ENCODE data around the gene PRAC1. TPM values are rescaled to one million over a fixed set of nuclear protein-coding genes. Genes with fewer than 3 reads are reported as not detected.
A peak's percentile ranks its signal among the peaks of the same experiment; 100 is the strongest.

The PRAC1 gene
- total RNA-seq, 1 donor from 2014 or later, result not detected

- Mint-ChIP-seq H3K4me3 (ENCODE audit: low read depth) (no peak overlapping the region), H3K27ac (no peak overlapping the region), H3K36me3 (ENCODE audit: low read depth) (no peaks in the 10 kb centered on the region), H3K9me3 (no peaks in the 10 kb centered on the region), H3K4me1 (ENCODE audit: low read depth) (no peaks in the 10 kb centered on the region), H3K27me3 (ENCODE audit: low read depth) (peaks cover 33% of the 10 kb centered on the region)
- no peak for DNase-seq (ENCODE audit: low spot score)
- intact Hi-C loops (cut with micrococcal nuclease), result no loop called here
Observed at GRCh38 chr17:48692049-48692448, 30.3 kb downstream of the PRAC1 start.

GRCh38 chr17:48690655-48691054 lies 31.7 kb downstream of the PRAC1 start:
- no peaks in the 10 kb centered on the region for H3K9me3 Mint-ChIP-seq
- no peaks in the 10 kb centered on the region for H3K4me1 Mint-ChIP-seq (ENCODE audit: low read depth)
- no peaks in the 10 kb centered on the region for H3K36me3 Mint-ChIP-seq (ENCODE audit: low read depth)
- H3K27me3 Mint-ChIP-seq (ENCODE audit: low read depth), result peaks cover 27% of the 10 kb centered on the region
- no peak for DNase-seq (ENCODE audit: low spot score)
- no peak overlapping the region for H3K27ac Mint-ChIP-seq
- intact Hi-C loops (cut with micrococcal nuclease), result no loop called here
- no peak overlapping the region for H3K4me3 Mint-ChIP-seq (ENCODE audit: low read depth)

GRCh38 chr17:48681609-48682008 lies 40.7 kb downstream of the PRAC1 start:
- H3K4me3 Mint-ChIP-seq (ENCODE audit: low read depth), result no peak overlapping the region
- intact Hi-C loops (cut with micrococcal nuclease), result no loop called here
- DNase-seq (ENCODE audit: low spot score), result no peak
- H3K27me3 Mint-ChIP-seq (ENCODE audit: low read depth), result peaks cover 38% of the 10 kb centered on the region
- no peaks in the 10 kb centered on the region for H3K36me3 Mint-ChIP-seq (ENCODE audit: low read depth)
- H3K27ac Mint-ChIP-seq, result no peak overlapping the region
- H3K4me1 Mint-ChIP-seq (ENCODE audit: low read depth), result peaks cover 5% of the 10 kb centered on the region
- H3K9me3 Mint-ChIP-seq, result no peaks in the 10 kb centered on the region

- Mint-ChIP-seq H3K36me3 (ENCODE audit: low read depth) (no peaks in the 10 kb centered on the region), H3K9me3 (no peaks in the 10 kb centered on the region), H3K4me1 (ENCODE audit: low read depth) (peaks cover 5% of the 10 kb centered on the region), H3K27ac (no peak overlapping the region), H3K4me3 (ENCODE audit: low read depth) (no peak overlapping the region), H3K27me3 (ENCODE audit: low read depth) (peaks cover 44% of the 10 kb centered on the region)
- intact Hi-C loops (cut with micrococcal nuclease), result loop anchor here (5.0 kb wide), 1 partner anchor 198 kb away; no protein-coding TSS in a partner anchor
- no peak for DNase-seq (ENCODE audit: low spot score)
Observed at GRCh38 chr17:48679385-48680096, 42.8 kb downstream of the PRAC1 start.

GRCh38 chr17:48678141-48678971 lies 44.0 kb downstream of the PRAC1 start:
- no peak overlapping the region for H3K27ac Mint-ChIP-seq
- H3K4me3 Mint-ChIP-seq (ENCODE audit: low read depth), result no peak overlapping the region
- DNase-seq (ENCODE audit: low spot score), result peak; percentile 54

GRCh38 chr17:48676963-48677558 lies 45.3 kb downstream of the PRAC1 start:
- Mint-ChIP-seq H3K27me3 (ENCODE audit: low read depth) (peaks cover 49% of the 10 kb centered on the region), H3K36me3 (ENCODE audit: low read depth) (no peaks in the 10 kb centered on the region), H3K27ac (no peak overlapping the region), H3K9me3 (no peaks in the 10 kb centered on the region), H3K4me1 (ENCODE audit: low read depth) (peaks cover 5% of the 10 kb centered on the region), H3K4me3 (ENCODE audit: low read depth) (no peak overlapping the region)
- no peak for DNase-seq (ENCODE audit: low spot score)
- intact Hi-C loops (cut with micrococcal nuclease), result loop anchor here (2.0 to 5.0 kb wide), 2 partner anchors 200 to 356 kb away; no protein-coding TSS in a partner anchor

More at GRCh38 chr17:48678141-48678971, 44.0 kb downstream of the PRAC1 start:
- no peaks in the 10 kb centered on the region for H3K36me3 Mint-ChIP-seq (ENCODE audit: low read depth)
- H3K27me3 Mint-ChIP-seq (ENCODE audit: low read depth), result peaks cover 42% of the 10 kb centered on the region
- H3K9me3 Mint-ChIP-seq, result no peaks in the 10 kb centered on the region
- peaks cover 5% of the 10 kb centered on the region for H3K4me1 Mint-ChIP-seq (ENCODE audit: low read depth)
- intact Hi-C loops (cut with micrococcal nuclease), result loop anchor here (5.0 kb wide), 1 partner anchor 199 kb away; no protein-coding TSS in a partner anchor

- H3K4me1 Mint-ChIP-seq (ENCODE audit: low read depth), result peaks cover 3% of the 10 kb centered on the region
- no peak for DNase-seq (ENCODE audit: low spot score)
- no peak overlapping the region for H3K27ac Mint-ChIP-seq
- no peaks in the 10 kb centered on the region for H3K36me3 Mint-ChIP-seq (ENCODE audit: low read depth)
- no peaks in the 10 kb centered on the region for H3K9me3 Mint-ChIP-seq
- peaks cover 47% of the 10 kb centered on the region for H3K27me3 Mint-ChIP-seq (ENCODE audit: low read depth)
- intact Hi-C loops (cut with micrococcal nuclease), result no loop called here
- H3K4me3 Mint-ChIP-seq (ENCODE audit: low read depth), result no peak overlapping the region
Observed at GRCh38 chr17:48672340-48672739, 50.0 kb downstream of the PRAC1 start.

Other genes starting within 250 kb of the PRAC1 start
- not detected in 2 replicates for gene HOXB1, start 191.5 kb downstream of the PRAC1 start, total RNA-seq
- 22.2 and 23.9 TPM in 2 replicates for gene HOXB2, start 177.4 kb downstream of the PRAC1 start, total RNA-seq
- gene HOXB4, start 144.2 kb downstream of the PRAC1 start, total RNA-seq, result 3.0 and 3.3 TPM in 2 replicates
- gene HOXB3, start 132.3 kb downstream of the PRAC1 start, total RNA-seq, result 3.8 and 4.6 TPM in 2 replicates
- not detected in 2 replicates for gene HOXB5, start 128.7 kb downstream of the PRAC1 start, total RNA-seq
- 0.52 and 0.62 TPM in 2 replicates for gene HOXB6, start 117.5 kb downstream of the PRAC1 start, total RNA-seq
- gene HOXB7, start 111.5 kb downstream of the PRAC1 start, total RNA-seq, result 0.39 and 0.64 TPM in 2 replicates
- not detected in 2 replicates for gene HOXB8, start 107.2 kb downstream of the PRAC1 start, total RNA-seq
- 0.16 TPM in 2 replicates for gene HOXB9, start 96.2 kb downstream of the PRAC1 start, total RNA-seq
- not detected in 2 replicates for gene PRAC2, start 667 bp upstream of the PRAC1 start, total RNA-seq
- gene HOXB13, start 6.2 kb upstream of the PRAC1 start, total RNA-seq, result not detected in 2 replicates
- gene TTLL6, start 94.7 kb upstream of the PRAC1 start, total RNA-seq, result 0.07 TPM in 1 of 2 replicates, not detected in the other
- gene CALCOCO2, start 108.5 kb upstream of the PRAC1 start, total RNA-seq, result 51.7 and 53.7 TPM in 2 replicates
- gene ATP5MC1, start 170.3 kb upstream of the PRAC1 start, total RNA-seq, result 153 and 156 TPM in 2 replicates
- 81.3 and 85.2 TPM in 2 replicates for gene UBE2Z, start 185.9 kb upstream of the PRAC1 start, total RNA-seq
- gene SNF8, start 222.3 kb upstream of the PRAC1 start, total RNA-seq, result 145 and 152 TPM in 2 replicates
- gene GIP, start 246.1 kb upstream of the PRAC1 start, total RNA-seq, result not detected in 2 replicates

Data from activated T-helper 2 cell treated with anti-CD3 and anti-CD28 coated beads, Interferon-gamma antibody, Interleukin-2, Interleukin-4, amounts not matched to agents 10 μg/mL and 5 μg/mL and 100 μg/mL, durations not matched to agents 14 hours and 24 hours and 36 hours (primary cell).